Activated B cell treated with CpG ODN at 0.5 μM for 24 hours (primary cell): ENCODE measurements around the gene KRT4. TPM values are rescaled to one million over a fixed set of nuclear protein-coding genes. Genes with fewer than 3 reads are reported as not detected.

Source experiments
- ATAC-seq: fragments of 200-7000 bp; cut with Tn5 transposase; one replicate; pipeline ENCODE4 v1.10.0; 2021; ENCODE audit warnings: low read depth, mild to moderate bottlenecking, moderate library complexity
- CTCF ChIA-PET: fragments of 350-600 bp; sonication (Branson Sonifier 250); formaldehyde crosslinking; loops from one replicate; lab custom pipeline; 2021; ENCODE audit warnings: antibody characterized with exemption; lab: Charles Lee
- POLR2A ChIA-PET: fragments of 350-600 bp; sonication (Branson Sonifier 250); formaldehyde crosslinking; loops from one replicate; lab custom pipeline; 2021; ENCODE audit warnings: antibody characterized with exemption; lab: Charles Lee
- DNase-seq: peaks from one replicate; pipeline ENCODE4 v3.0.0; 2022
- H3K27ac Mint-ChIP-seq: one replicate; pipeline ENCODE4 v1.8.0; 2020; ENCODE audit warnings: mixed read lengths
- H3K27me3 Mint-ChIP-seq: one replicate; pipeline ENCODE4 v1.8.0; 2021; ENCODE audit warnings: mixed read lengths
- H3K36me3 Mint-ChIP-seq: one replicate; pipeline ENCODE4 v1.8.0; 2021; ENCODE audit warnings: low read depth, mixed read lengths
- H3K4me1 Mint-ChIP-seq: one replicate; pipeline ENCODE4 v1.8.0; 2021; ENCODE audit warnings: mixed read lengths
- H3K4me3 Mint-ChIP-seq: one replicate; pipeline ENCODE4 v1.8.0; 2020; ENCODE audit warnings: mild to moderate bottlenecking, mixed read lengths
- H3K9me3 Mint-ChIP-seq: one replicate; pipeline ENCODE4 v1.8.0; 2020; ENCODE audit warnings: mixed read lengths
- intact Hi-C: fragments of 100-400 bp; cut with micrococcal nuclease; formaldehyde crosslinking; loops from one replicate; pipeline ENCODE4 v1.15.1; 2024
- total RNA-seq: library from RNA; stranded (reverse); gene quantifications from 2 replicates; pipeline ENCODE4 v1.2.3, GENCODE V29; 2022
- TF ChIP-seq, protein P1 (sequence below): fragments of 200-600 bp; IDR thresholded peaks from one replicate; pipeline ENCODE4 v1.8.0; 2022; ENCODE audit warnings: antibody characterized with exemption, mild to moderate bottlenecking

Gene KRT4
- total RNA-seq, 1 donor from 2014 or later, result not detected

DNA sequence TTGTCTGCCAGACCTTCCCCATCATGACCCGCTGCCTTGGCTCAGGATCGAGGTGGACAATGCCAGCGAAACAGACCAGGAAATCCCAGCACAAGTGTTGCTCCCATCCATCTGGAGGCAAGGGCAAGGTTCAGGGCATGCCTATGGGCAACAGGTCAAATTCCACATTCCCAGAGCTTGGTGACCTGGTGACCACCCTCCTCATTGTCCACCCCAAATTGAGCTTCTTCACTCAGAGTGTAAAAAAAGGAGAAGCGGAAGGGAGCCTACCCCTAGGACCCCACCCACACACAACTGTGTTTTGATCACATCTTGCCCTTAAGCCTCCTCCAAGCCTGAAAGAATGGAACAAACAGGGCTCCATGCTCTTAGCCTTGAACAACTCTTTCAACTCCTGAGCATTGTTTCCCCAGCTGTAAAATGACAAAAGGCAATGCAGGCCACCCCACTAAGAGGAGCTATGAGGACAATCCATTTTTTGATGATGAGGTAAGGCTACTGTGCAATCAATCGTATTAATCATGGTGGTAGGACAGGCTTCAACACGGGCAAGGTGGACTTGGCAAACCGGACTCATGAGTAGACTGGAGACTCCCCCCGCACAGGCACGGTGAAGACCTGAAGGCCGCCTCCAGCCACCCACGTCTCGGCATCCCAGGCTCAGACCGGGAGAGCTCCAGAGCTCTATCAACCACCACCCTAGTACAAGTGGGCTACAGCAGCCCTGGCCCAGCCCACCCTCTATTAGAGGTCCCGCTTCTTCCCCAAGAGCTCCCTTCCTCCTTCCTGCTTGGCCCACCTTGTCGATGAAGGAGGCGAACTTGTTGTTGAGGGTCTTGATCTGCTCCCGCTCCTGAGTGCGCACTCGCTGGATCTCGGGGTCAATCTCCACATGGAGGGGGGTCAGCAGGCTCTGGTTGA lies 19.3 kb upstream of the KRT4 start:
- Mint-ChIP-seq H3K27ac (no peak overlapping the region), H3K36me3 (no peaks in the 10 kb centered on the region), H3K4me1 (no peaks in the 10 kb centered on the region), H3K4me3 (no peak overlapping the region), H3K27me3 (peaks cover 15% of the 10 kb centered on the region), H3K9me3 (no peaks in the 10 kb centered on the region)
- DNase-seq (no peak), ATAC-seq (no peak)
- intact Hi-C loops, result no loop called here
- TF ChIP-seq, protein P1, sequence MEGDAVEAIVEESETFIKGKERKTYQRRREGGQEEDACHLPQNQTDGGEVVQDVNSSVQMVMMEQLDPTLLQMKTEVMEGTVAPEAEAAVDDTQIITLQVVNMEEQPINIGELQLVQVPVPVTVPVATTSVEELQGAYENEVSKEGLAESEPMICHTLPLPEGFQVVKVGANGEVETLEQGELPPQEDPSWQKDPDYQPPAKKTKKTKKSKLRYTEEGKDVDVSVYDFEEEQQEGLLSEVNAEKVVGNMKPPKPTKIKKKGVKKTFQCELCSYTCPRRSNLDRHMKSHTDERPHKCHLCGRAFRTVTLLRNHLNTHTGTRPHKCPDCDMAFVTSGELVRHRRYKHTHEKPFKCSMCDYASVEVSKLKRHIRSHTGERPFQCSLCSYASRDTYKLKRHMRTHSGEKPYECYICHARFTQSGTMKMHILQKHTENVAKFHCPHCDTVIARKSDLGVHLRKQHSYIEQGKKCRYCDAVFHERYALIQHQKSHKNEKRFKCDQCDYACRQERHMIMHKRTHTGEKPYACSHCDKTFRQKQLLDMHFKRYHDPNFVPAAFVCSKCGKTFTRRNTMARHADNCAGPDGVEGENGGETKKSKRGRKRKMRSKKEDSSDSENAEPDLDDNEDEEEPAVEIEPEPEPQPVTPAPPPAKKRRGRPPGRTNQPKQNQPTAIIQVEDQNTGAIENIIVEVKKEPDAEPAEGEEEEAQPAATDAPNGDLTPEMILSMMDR, result no peak
- ChIA-PET CTCF (interaction anchor here (1.0 kb wide), 1 partner anchor 13 kb away, joined by 3 read pairs; no protein-coding TSS in a partner anchor), POLR2A (no interaction called here)

DNA sequence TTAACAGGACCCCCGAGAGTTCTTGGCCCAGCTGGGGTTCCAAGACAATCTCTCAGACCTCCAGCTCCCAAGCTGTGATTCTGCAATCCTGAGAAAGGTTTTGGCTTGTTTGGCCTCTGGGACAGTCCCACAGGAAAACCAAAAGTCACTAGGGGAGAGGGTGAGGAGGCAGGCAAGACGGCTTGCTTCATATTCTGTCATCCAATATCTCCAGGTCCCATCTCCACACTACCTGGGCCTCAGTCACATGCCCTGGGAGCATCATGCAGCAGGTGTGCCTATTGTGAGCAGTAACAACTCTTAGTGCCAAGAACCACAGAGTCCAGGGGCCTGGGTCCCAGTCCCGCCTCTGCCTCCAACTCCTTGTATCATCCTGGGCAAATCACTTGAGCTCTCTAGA lies 18.5 kb upstream of the KRT4 start:
- intact Hi-C loops, result no loop called here
- ATAC-seq, result no peak
- Mint-ChIP-seq H3K9me3 (no peaks in the 10 kb centered on the region), H3K4me1 (no peaks in the 10 kb centered on the region), H3K27me3 (peaks cover 15% of the 10 kb centered on the region), H3K27ac (no peak overlapping the region), H3K4me3 (no peak overlapping the region), H3K36me3 (no peaks in the 10 kb centered on the region)
- POLR2A ChIA-PET, result no interaction called here
- no peak for DNase-seq
- CTCF ChIA-PET, result interaction anchor here (1.0 kb wide), 1 partner anchor 12 kb away, joined by 3 read pairs; no protein-coding TSS in a partner anchor
- TF ChIP-seq, protein P1, result no peak

DNA sequence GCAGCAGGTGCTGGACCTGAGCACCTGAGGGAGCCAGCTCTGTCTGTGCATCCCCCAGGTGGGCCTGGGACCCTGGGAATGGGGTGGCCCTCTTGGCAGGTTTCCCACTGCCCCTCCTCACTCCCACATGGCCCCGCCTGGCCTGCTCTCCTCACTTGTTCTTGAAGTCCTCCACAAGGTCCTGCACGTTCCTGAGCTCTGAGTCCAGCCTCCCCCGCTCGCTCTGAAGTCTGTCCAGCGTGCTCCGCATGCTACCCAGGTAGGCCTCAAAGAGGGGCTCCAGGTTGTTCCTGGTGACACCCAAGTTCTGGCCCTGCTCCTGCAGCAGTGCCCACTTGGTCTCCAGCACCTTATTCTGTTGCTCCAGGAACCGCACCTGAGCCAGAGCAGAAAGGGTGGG lies 17.3 kb upstream of the KRT4 start:
- Mint-ChIP-seq H3K27me3 (peaks cover 10% of the 10 kb centered on the region), H3K36me3 (no peaks in the 10 kb centered on the region), H3K4me3 (no peak overlapping the region), H3K9me3 (no peaks in the 10 kb centered on the region), H3K4me1 (no peaks in the 10 kb centered on the region), H3K27ac (no peak overlapping the region)
- POLR2A ChIA-PET, result no interaction called here
- DNase-seq, result no peak
- CTCF ChIA-PET, result no interaction called here
- intact Hi-C loops, result no loop called here
- no peak for ATAC-seq
- TF ChIP-seq, protein P1, result no peak

DNA sequence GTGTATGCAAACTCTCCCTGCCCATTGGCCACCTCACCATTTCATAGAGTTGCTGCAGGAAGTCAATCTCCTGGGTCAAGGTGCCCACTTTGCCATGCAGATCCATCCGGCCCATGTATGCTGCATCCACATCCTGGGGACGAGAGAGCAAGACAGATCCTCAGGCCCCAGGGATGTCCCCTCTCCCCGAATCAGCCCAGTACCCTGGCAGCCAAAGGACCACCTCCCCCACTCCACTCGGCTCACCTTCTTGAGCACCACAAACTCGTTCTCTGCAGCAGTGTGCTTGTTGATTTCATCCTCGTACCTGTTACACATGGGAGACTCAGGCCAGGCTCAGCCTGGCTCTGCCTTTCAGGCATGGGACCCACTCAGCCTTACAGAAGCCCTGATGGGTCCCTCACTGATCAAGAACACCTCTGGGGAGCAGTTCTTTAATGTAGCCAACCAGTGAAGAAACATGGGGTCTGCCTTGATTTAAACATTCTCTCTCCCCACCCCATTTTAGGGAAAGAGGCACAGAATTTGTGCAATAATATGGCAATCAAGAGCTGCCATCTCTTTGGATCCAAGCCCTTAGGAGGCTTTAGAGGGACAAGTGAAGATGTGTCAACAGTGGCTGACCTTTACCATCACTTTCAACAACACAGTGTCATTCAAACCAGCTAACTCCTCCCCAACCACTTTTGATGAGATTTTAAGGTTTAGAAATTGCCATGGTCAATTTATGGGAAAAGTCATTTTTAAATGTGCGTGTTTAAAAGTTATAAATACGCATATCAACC lies 16.3 kb upstream of the KRT4 start:
- ChIA-PET POLR2A (no interaction called here), CTCF (no interaction called here)
- Mint-ChIP-seq H3K27me3 (peaks cover 7% of the 10 kb centered on the region), H3K36me3 (no peaks in the 10 kb centered on the region), H3K27ac (no peak overlapping the region), H3K4me1 (no peaks in the 10 kb centered on the region), H3K4me3 (no peak overlapping the region), H3K9me3 (no peaks in the 10 kb centered on the region)
- DNase-seq (no peak), ATAC-seq (no peak)
- intact Hi-C loops, result no loop called here
- TF ChIP-seq, protein P1, result no peak

DNA sequence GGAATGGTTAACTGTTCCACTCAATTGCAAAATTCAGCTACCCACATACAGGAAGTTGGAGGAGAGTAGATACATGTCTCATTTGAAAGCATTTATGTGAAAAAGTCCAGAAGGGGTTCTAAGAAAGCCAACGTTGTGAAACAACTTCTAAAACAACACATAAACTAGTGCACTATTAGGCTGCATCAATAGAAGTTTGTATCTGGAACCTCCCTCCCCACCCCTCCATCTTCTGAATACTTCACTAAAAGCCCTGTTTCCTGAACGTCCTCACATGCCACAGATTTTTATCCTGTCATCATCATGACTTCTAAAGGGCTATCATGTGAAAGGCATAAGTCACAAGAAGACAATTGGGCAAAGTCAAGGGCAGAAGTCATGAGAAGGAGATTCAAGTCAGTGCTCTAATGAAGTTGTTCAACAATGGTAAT lies 14.7 kb upstream of the KRT4 start:
- POLR2A ChIA-PET, result no interaction called here
- CTCF ChIA-PET, result no interaction called here
- no peaks in the 10 kb centered on the region for H3K9me3 Mint-ChIP-seq
- H3K27me3 Mint-ChIP-seq, result peaks cover 7% of the 10 kb centered on the region
- intact Hi-C loops, result no loop called here
- no peaks in the 10 kb centered on the region for H3K4me1 Mint-ChIP-seq
- no peak overlapping the region for H3K27ac Mint-ChIP-seq
- TF ChIP-seq, protein P1, result no peak
- ATAC-seq (no peak), DNase-seq (no peak)
- H3K4me3 Mint-ChIP-seq, result no peak overlapping the region
- no peaks in the 10 kb centered on the region for H3K36me3 Mint-ChIP-seq
